Activated CD4-positive, CD25-positive, alpha-beta regulatory T cell treated with anti-CD3 and anti-CD28 coated beads, Interleukin-2, amount 50 U/mL, for 16 hours (primary cell): Measurements from ENCODE around the gene EZH1.
"Not testable (repeated sequence)": the region's sequence is repeated elsewhere in the genome, so short reads cannot be mapped to it uniquely, and the experiment has no call there.

Source experiments
- DNase-seq: peaks from one replicate; pipeline ENCODE4 v3.0.0-alpha.2; 2020; ENCODE audit warnings: low read depth, low spot score

Gene EZH1

DNA sequence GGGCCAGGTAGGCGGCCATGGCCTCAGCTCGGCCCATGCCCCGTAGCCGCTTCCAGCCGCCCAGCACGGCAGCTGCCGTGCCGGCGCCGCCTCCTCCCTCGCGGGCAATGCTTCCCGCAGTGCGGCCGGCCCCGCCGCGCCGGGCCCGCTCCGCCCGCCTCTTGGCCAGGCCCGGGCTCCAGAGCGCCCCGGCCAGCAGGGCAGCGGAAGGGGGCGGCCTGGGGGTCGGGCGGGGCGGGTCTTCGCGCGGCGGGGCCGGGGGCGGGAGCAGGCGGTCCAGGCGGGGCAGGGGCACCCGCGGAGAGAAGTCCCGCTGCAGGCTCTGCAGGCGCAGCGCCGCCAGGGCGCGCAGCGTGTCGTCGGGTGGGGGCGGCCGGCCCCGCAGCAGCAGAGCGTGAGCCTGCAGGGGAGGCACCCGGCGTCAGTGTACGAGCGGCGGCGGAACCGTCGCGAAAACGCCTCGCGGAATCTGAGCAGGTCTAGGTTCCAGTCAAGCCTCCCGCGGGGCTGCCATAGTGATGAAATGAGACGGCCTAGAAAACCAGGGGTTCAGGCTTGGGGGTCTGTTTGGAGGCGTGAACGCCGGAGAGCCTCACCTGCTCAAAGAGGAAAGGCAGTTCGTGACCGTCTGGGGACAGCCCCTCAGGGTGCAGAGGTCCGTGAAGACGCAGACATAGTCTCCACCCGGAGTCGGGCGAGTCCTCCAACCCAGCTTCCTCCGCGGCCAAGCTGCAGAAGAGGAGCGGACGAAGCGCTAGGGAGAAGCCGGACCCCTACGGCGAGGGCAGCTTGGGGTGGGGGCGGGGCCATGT, 74.7 kb downstream of the EZH1 start:
- no peak for DNase-seq

GRCh38 chr17:42669705-42669976, 75.2 kb downstream of the EZH1 start:
- DNase-seq = no peak

GRCh38 chr17:42667088-42667951, 77.5 kb downstream of the EZH1 start:
- DNase-seq = no peak

- DNase-seq = not testable (repeated sequence)
These were observed 78.7 kb downstream of the EZH1 start for GRCh38 chr17:42666126-42666525.

DNA sequence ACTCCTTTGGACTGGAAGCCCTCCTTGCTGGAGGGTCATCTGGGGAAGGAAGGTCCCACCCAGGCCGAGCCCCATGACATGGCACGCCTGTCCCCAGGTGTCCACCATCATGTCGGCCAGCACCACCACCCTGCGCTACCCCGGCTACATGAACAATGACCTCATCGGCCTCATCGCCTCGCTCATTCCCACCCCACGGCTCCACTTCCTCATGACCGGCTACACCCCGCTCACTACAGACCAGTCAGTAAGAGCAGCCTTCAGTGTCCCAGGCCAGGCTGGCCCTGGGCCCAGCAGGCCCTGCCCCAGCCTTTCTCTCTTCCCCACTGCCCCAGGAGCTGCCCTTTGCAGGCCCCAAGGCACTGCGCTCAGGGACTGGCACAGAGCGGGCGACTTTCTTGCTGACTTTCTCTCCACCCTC, 79.2 kb downstream of the EZH1 start:
- DNase-seq = no peak

- DNase-seq = no peak
These were observed 84.0 kb downstream of the EZH1 start for GRCh38 chr17:42660692-42661345.

DNA sequence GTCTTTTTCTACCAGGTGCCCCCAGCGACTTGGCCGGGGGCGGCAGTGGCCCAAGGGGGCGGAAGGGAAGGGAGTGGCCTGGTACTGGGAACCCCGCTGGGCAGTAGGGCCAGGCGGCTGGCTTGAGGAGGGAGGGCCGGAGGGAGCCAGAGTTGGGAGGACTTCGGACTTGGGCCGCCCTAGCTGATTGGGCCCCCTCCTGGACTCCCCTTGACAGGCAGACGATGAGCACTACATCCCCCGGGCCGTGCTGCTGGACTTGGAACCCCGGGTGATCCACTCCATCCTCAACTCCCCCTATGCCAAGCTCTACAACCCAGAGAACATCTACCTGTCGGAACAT, 84.9 kb downstream of the EZH1 start:
- not testable (repeated sequence) for DNase-seq

- DNase-seq = no peak
These were observed 85.5 kb downstream of the EZH1 start, which contains the start of gene TUBG2 for GRCh38 chr17:42659079-42659931. TUBG2 (plus strand) TSS chr17:42659284; CDS start chr17:42659504, 220 bp downstream.

- no peak for DNase-seq
These were observed 86.8 kb downstream of the EZH1 start for GRCh38 chr17:42657824-42658588.

DNA sequence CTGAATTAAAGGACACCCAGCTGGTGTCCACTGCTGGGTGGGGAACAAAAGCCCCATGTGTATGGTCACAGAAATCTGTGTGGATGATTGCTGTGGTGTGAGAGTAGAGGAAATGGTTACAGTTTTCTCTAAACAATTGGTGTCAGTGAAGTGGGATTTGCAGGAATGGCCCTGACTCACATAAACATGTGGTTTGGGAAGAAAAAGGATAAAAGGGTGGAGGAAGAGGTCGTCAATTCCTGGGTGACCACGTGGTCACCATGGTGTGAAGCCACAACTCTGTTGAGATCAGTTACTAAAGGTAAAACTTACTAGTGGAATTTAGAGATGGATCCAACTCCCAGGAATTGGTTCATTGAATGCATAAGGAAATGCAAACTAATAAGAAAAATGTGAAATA, 89.3 kb downstream of the EZH1 start:
- DNase-seq = no peak

- DNase-seq = no peak
These were observed 91.4 kb downstream of the EZH1 start for GRCh38 chr17:42653179-42654124.

DNA sequence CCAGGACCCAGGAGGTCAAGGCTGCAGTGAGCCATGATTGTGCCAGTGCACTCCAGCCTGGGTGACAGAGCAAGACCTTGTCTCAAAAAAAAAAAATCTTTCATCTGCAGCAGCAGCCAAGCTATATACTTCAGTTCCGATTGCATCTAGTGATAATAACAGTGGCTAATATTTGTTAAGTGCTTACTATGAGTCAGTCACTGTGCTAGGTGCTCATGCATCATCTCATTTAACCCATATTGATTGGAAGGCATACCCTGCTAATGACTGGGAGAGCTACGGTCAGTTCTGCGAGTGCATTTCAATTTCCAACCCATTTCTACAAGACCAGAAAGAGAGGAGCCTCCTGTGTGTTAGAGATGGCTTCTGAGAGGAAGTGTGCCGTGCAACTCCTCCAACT, 93.4 kb downstream of the EZH1 start:
- no peak for DNase-seq
